CD14-positive monocyte (primary cell): ENCODE results near the gene PRTFDC1. TPM values are rescaled to one million over a fixed set of nuclear protein-coding genes. Genes with fewer than 3 reads are reported as not detected.

Experiments
- DNase-seq, 3 donors: peaks; one replicate each; pipeline ENCODE4 v3.0.0-alpha.2; 2011 to 2022
- H2AFZ ChIP-seq: 2 replicates; pipeline ENCODE4 v1.6.0; 2012; ENCODE audit warnings: mild to moderate bottlenecking, low read depth, low read length, inconsistent platforms; ENCODE audit not compliant: insufficient read depth, poor library complexity, severe bottlenecking
- H3K27ac ChIP-seq, 2 donors: 1 replicate in 1 of 2; 2 replicates in 1 of 2; pipeline ENCODE4 v1.5.1; 2012 to 2013; ENCODE audit warnings: low read length in 2 of 2, control low read depth in 1 of 2, inconsistent platforms in 1 of 2, low read depth in 1 of 2, mild to moderate bottlenecking in 1 of 2
- H3K27me3 ChIP-seq, 2 donors: one replicate each; pipeline versions ENCODE4 v1.6.0 to v1.6.1; 2011 to 2013; ENCODE audit warnings: low read length in 2 of 2; ENCODE audit not compliant: control insufficient read depth in 2 of 2, insufficient read depth in 2 of 2
- H3K36me3 ChIP-seq, 2 donors: replicated peaks in 1 of 2; 1 replicate in 1 of 2; 2 replicates in 1 of 2; pipeline versions ENCODE4 v1.5.1 to v1.6.1; 2012 to 2013; ENCODE audit warnings: low read length in 2 of 2, control low read depth in 1 of 2, inconsistent platforms in 1 of 2, mild to moderate bottlenecking in 1 of 2; ENCODE audit not compliant: insufficient read depth in 2 of 2, control insufficient read depth in 1 of 2
- H3K4me1 ChIP-seq, 2 donors: 1 replicate in 1 of 2; 2 replicates in 1 of 2; pipeline versions ENCODE4 v1.5.1 to v1.6.1; 2012 to 2013; ENCODE audit warnings: low read length in 2 of 2, control low read depth in 1 of 2, inconsistent platforms in 1 of 2, mild to moderate bottlenecking in 1 of 2, moderate library complexity in 1 of 2; ENCODE audit not compliant: insufficient read depth in 2 of 2, control insufficient read depth in 1 of 2
- H3K4me2 ChIP-seq: replicated peaks from 2 replicates; pipeline ENCODE3; 2012; ENCODE audit warnings: low read length, moderate library complexity, mild to moderate bottlenecking; ENCODE audit not compliant: poor library complexity, severe bottlenecking; ENCODE audit errors: extremely low read depth
- H3K4me3 ChIP-seq, 3 experiments: fragments of 200-600 bp in 1 of 3; sonication (generic) in 1 of 3; replicated peaks in 1 of 3; 1 replicate in 2 of 3; 2 replicates in 1 of 3; pipeline ENCODE4 v1.5.1; 2011 to 2013; ENCODE audit warnings: low read length in 3 of 3, mild to moderate bottlenecking in 3 of 3, control low read depth in 2 of 3, low read depth in 2 of 3, inconsistent platforms in 1 of 3, moderate library complexity in 1 of 3
- H3K79me2 ChIP-seq: 2 replicates; pipeline ENCODE4 v1.6.0; 2012; ENCODE audit warnings: mild to moderate bottlenecking, control low read depth, inconsistent platforms, low read length, moderate library complexity; ENCODE audit not compliant: insufficient read depth
- H3K9ac ChIP-seq: 2 replicates; pipeline ENCODE4 v1.6.0; 2017; ENCODE audit warnings: low read length, mild to moderate bottlenecking; ENCODE audit not compliant: insufficient read depth, poor library complexity, severe bottlenecking
- H3K9me3 ChIP-seq, 2 donors: replicated peaks in 1 of 2; 1 replicate in 1 of 2; 2 replicates in 1 of 2; pipeline versions ENCODE4 v1.5.1 to v1.6.1; 2012 to 2013; ENCODE audit warnings: low read length in 2 of 2, control low read depth in 1 of 2; ENCODE audit not compliant: control insufficient read depth in 1 of 2, insufficient read depth in 1 of 2
- H4K20me1 ChIP-seq: 2 replicates; pipeline ENCODE4 v1.6.0; 2012; ENCODE audit warnings: mild to moderate bottlenecking, low read length, control low read depth, moderate library complexity; ENCODE audit not compliant: insufficient read depth
- H3K27ac Mint-ChIP-seq, 7 donors: one replicate each; pipeline ENCODE4 v1.8.0; 2020; ENCODE audit warnings: mild to moderate bottlenecking in 7 of 7, mixed read lengths in 7 of 7, moderate library complexity in 6 of 7, inconsistent platforms in 2 of 7
- H3K27me3 Mint-ChIP-seq, 3 donors: one replicate each; pipeline ENCODE4 v1.8.0; 2021 to 2022; ENCODE audit warnings: low read depth in 3 of 3, mild to moderate bottlenecking in 3 of 3, mixed read lengths in 3 of 3, moderate library complexity in 3 of 3, inconsistent platforms in 1 of 3
- H3K36me3 Mint-ChIP-seq, 2 donors: one replicate each; pipeline ENCODE4 v1.8.0; 2020; ENCODE audit warnings: mixed read lengths in 2 of 2, inconsistent platforms in 1 of 2, mild to moderate bottlenecking in 1 of 2
- H3K4me1 Mint-ChIP-seq: one replicate; pipeline ENCODE4 v1.8.0; 2020; ENCODE audit warnings: mild to moderate bottlenecking, mixed read lengths
- H3K4me3 Mint-ChIP-seq, 2 donors: one replicate each; pipeline ENCODE4 v1.8.0; 2020; ENCODE audit warnings: mild to moderate bottlenecking in 2 of 2, mixed read lengths in 2 of 2, moderate library complexity in 1 of 2
- H3K9me3 Mint-ChIP-seq, 7 donors: one replicate each; pipeline ENCODE4 v1.8.0; 2020 to 2022; ENCODE audit warnings: mixed read lengths in 7 of 7, mild to moderate bottlenecking in 6 of 7, moderate library complexity in 6 of 7, inconsistent platforms in 2 of 7
- CTCF ChIP-seq: fragments of 200-600 bp; IDR thresholded peaks from one replicate; pipeline ENCODE4 v1.8.0; 2022; ENCODE audit warnings: antibody characterized with exemption, mild to moderate bottlenecking
- WGBS: methylation state at CpG from one replicate; pipeline ENCODE4 v1.1.5; 2013; ENCODE audit warnings: missing lambda C conversion rate; ENCODE audit not compliant: insufficient coverage; 5-methylcytosine and 5-hydroxymethylcytosine counted together
- intact Hi-C, 2 donors: fragments of 100-400 bp; cut with micrococcal nuclease; formaldehyde crosslinking; loops; one replicate each; pipeline versions ENCODE4 v1.15.0 to v1.15.1; 2023
- polyA plus RNA-seq, 3 donors: library from polyadenylated mRNA; depleted of rRNA in 1 of 3; unstranded in 2 of 3; stranded (reverse) in 1 of 3; fragments of 300-500 nt in 2 of 3; fragments of >200 nt in 1 of 3; fragmentation: Illumina TruSeq in 2 of 3; gene quantifications; 1 replicate in 2 of 3; 2 replicates in 1 of 3; pipeline ENCODE4 v1.2.3, GENCODE V29; 2012 to 2021

Gene PRTFDC1
- polyA plus RNA-seq, 3 donors = not detected

DNA sequence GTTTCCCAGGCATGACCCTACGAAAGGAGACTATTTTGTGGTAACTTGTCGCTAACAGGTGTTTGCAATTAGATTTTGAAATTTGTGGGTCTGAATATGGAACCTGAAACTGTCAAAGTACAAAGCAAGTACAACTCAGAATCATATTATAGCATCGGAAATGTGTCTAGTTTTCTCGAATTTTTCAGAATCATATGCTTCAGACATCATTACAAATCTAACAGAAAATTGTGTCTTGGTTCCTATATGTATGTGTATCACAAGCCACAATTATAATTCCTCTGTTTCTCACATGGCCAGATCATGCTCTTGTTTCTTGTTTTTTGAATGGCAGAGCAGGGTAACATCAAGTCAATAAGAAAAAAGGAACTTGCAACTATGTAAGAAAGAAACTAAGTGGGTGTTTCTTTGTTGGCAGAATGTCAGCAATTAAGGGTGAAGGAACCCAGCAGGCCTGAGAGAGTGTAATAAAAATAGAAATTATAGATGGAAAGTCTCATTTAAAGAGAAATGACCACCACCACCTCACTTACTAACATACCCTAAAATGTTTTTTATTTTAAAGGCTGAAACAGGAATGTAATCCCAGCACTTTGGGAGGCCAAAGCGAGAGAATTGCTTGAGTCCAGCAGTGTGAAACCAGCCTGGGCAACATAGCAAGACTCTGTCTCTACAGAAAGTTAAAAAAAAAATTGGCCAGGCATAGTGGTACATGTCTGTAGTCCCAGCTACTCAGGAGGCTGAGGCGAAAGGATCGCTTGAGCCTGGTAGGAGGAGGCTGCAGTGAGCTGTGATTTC, 51.3 kb downstream of the PRTFDC1 start:
- Histone ChIP-seq H3K79me2 (no peaks in the 10 kb centered on the region), H3K27ac (peak overlapping the region; percentile 22 to 58), H3K9ac (no peak overlapping the region), H3K36me3 (no peaks in the 10 kb centered on the region), H3K4me3 (no peak overlapping the region), H3K9me3 (no peaks in the 10 kb centered on the region), H4K20me1 (no peaks in the 10 kb centered on the region), H3K27me3 (no peaks in the 10 kb centered on the region), H2AFZ (no peak overlapping the region), H3K4me2 (peak overlapping the region; percentile 4), H3K4me1 (peaks cover 18 to 25% of the 10 kb centered on the region in 2 donors)
- H3K4me3 Mint-ChIP-seq = no peak overlapping the region
- no peaks in the 10 kb centered on the region for H3K36me3 Mint-ChIP-seq
- H3K27ac Mint-ChIP-seq = peak overlapping the region in 5 of 7 donors; percentile 9 to 62 (median 35)
- TF ChIP-seq CTCF = no peak
- peaks cover 24% of the 10 kb centered on the region for H3K4me1 Mint-ChIP-seq
- H3K9me3 Mint-ChIP-seq = peaks cover 0 to 3% (median 0%) of the 10 kb centered on the region in 7 donors
- H3K27me3 Mint-ChIP-seq = peaks cover 0 to 5% (median 0%) of the 10 kb centered on the region in 3 donors
- WGBS = 94% methylated on average over 2 of the region's 7 CpGs
- intact Hi-C loops = no loop called here
- DNase-seq = peak; percentile 23 to 31 (median 25)

DNA sequence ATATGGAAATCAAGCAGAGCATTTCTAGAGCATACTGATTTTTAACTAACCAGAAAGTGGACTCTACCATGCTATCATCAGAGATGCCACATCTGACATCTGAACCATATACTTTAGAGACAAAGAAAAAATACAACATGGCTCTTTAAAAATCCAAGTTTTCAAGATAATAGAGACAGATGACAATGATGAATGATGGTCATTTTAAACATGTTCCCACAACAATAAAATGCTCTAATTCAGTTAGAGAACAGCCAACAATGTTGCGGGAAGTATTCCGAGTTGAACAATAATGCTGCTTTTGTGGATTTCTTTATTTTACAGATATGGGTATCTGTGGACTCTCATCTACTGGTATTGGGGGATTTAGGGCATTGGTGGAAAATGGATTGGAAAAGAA, 52.8 kb downstream of the PRTFDC1 start:
- Histone ChIP-seq H3K79me2 (no peaks in the 10 kb centered on the region), H3K4me1 (peaks cover 18 to 30% of the 10 kb centered on the region in 2 donors), H4K20me1 (no peaks in the 10 kb centered on the region), H2AFZ (no peak overlapping the region), H3K4me3 (no peak overlapping the region), H3K9me3 (no peaks in the 10 kb centered on the region), H3K36me3 (no peaks in the 10 kb centered on the region), H3K4me2 (no peak overlapping the region), H3K9ac (no peak overlapping the region), H3K27ac (no peak overlapping the region), H3K27me3 (no peaks in the 10 kb centered on the region)
- no peak for DNase-seq
- peaks cover 0 to 1% (median 0%) of the 10 kb centered on the region in 7 donors for H3K9me3 Mint-ChIP-seq
- H3K4me1 Mint-ChIP-seq = peaks cover 28% of the 10 kb centered on the region
- no peaks in the 10 kb centered on the region for H3K36me3 Mint-ChIP-seq
- TF ChIP-seq CTCF = no peak
- no peak overlapping the region for H3K4me3 Mint-ChIP-seq
- WGBS = no CpG with 5 or more reads among the region's 2 CpGs
- H3K27ac Mint-ChIP-seq = no peak overlapping the region
- H3K27me3 Mint-ChIP-seq = peaks cover 0 to 5% (median 0%) of the 10 kb centered on the region in 3 donors
- intact Hi-C loops = no loop called here
